Measurements from ENCODE around the gene CLCN1. TPM values are rescaled to one million over a fixed set of nuclear protein-coding genes. Genes with fewer than 3 reads are reported as not detected.

Gene CLCN1
- total RNA-seq, 1 donor from 2014 or later: 0.22 TPM

DNA sequence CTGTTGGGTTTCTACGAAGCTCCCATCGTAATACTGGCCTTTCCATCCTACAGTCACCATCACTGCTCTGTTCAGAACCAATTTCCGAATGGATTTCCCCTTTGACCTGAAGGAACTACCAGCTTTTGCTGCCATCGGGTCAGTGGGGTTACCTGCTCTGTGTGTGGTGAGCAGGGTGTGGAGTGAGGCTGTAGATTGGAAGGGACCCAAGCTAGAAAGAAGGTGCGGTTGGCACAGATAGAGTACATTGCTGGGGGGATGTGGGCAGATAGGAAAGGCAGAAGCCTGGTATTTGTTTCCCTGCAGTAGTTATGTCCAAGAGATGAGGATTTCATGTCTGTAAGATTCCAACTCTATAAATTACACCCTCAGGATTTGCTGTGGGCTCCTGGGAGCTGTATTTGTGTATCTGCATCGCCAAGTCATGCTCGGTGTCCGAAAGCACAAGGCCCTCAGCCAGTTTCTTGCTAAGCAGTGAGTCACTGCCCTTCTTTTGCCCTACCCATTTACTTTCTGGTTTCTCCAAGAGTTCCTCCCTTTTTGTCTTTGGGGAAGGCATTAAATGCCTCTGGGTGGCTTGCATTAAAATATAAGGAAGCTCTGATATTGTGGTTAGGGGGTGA is 15.4 kb downstream of the CLCN1 start:
- no peak for DNase-seq (ENCODE audit: low spot score)

DNA sequence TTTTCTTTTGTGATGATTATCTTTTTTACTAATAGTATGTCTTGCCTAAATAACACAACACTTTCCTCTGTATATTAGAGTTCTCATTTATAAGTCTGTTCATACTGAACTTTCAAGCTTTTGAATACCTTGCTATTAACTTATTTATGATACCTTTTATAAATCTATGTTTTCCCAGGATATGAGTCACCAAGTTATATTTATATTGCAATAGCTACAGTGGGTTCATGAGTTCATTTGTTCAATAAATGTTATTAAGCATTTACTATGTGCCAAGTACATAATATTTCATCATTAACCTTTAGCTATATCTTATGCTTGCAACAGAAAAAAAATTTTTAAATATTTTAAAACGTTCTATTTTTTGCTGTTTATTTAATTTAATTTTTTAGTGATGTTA is 18.3 kb downstream of the CLCN1 start:
- no peak for DNase-seq (ENCODE audit: low spot score)

DNA sequence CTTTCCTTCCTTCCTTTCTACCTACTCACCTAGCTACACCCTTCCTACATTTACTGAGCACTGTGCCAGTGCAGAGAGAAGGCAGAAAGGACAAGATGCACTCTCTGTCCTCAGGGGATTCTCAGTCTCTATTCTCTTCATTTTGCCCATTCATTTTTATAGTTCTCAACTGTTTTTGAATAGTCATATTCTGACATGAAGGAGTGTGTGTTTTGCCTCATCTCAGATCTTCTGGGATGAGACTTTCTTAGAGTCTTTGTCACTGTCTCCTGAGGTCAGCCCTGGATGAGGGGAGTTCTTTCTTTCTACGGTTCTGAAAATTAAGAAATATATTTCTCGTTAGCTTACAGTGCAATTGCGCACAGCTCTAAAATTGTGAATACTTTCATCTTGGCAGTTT is 21.3 kb downstream of the CLCN1 start:
- no peak for DNase-seq (ENCODE audit: low spot score)

DNA sequence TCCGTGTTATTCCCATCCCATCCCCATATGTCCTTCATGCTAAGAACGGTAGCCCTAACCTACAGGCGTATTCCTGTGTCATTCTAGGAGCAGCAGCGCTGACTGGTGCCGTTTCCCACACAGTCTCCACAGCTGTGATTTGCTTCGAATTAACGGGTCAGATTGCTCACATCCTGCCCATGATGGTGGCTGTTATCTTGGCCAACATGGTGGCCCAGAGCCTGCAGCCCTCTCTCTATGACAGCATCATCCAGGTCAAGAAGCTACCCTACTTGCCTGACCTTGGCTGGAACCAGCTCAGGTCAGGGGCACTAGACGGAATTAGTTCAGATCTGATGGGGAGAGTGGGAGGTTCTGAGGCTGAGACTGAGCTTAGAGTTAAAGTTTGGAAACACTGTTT is 25.9 kb downstream of the CLCN1 start:
- no peak for DNase-seq (ENCODE audit: low spot score)

DNA sequence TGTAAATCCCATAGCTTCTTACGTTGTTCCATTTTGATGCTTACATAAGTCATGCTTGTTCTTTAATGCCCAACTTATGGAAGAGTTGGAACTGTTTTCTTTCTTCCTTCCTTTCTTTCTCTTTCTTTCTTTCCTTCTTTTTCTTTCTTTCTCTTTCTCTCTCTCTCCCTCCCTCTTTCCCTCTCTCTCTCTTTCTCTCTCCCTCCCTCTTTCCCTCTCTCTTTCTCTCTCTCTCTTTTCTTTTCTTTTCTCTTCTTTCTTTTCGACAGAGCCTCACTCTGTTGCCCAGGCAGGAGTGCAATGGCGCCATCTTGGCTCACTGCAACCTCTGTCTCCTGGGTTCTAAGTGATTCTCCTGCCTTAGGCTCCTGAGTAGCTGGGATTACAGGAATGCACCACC is 27.7 kb downstream of the CLCN1 start:
- no peak for DNase-seq (ENCODE audit: low spot score)

DNA sequence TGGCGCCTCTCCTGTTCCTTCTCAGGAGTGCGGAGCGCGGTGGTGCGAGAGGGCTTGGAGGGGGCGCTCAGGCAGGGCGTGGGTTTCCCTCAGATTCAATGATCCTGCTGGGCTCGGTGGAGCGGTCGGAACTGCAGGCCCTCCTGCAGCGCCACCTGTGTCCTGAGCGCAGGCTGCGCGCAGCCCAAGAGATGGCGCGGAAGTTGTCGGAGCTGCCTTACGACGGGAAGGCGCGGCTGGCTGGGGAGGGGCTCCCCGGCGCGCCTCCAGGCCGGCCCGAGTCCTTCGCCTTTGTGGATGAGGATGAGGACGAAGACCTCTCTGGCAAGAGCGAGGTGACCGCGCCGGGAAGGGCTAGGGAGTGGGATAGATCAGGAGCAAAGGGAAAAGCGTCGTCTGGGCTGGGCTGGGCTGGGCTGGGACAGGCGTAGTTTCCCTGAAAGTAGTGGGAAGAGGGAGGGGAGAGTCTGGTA is 29.6 kb downstream of the CLCN1 start:
- no peak for DNase-seq (ENCODE audit: low spot score)

DNA sequence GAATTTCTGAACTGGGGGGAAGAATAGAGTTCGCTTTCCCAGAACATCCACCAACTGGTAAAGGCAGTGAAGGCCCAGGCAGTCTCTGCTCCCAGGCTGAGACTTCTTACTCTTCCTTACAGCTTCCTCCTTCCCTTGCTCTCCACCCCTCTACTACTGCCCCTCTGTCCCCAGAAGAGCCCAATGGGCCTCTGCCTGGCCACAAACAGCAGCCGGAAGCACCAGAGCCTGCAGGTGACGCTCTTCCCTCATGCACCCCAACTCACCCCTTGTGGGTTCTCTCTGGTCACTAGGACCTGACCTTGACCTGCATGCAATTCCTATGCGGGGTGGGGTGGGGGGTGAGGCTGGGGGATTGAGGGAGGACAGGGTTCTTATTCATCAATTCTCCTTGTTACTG is 30.1 kb downstream of the CLCN1 start:
- no peak for DNase-seq (ENCODE audit: low spot score)

DNA sequence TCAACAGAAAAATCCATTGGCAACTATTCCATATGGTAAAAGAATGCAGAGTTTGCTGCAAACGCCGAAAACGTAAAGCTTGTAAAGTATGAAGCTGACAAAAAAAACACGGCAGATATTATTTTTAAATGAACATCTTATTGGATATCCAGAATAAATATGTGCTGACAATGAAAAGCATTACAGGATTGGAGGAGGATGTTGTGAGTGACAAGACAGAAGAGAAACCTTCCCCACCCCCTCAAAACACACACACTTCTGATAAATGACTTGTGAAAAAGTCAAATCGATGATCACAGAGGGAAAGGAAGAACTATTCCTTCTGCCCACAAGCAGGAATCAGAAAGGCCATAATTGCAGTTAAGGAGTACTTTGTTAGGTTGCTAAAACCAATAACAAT is 32.0 kb downstream of the CLCN1 start:
- no peak for DNase-seq (ENCODE audit: low spot score)

DNA sequence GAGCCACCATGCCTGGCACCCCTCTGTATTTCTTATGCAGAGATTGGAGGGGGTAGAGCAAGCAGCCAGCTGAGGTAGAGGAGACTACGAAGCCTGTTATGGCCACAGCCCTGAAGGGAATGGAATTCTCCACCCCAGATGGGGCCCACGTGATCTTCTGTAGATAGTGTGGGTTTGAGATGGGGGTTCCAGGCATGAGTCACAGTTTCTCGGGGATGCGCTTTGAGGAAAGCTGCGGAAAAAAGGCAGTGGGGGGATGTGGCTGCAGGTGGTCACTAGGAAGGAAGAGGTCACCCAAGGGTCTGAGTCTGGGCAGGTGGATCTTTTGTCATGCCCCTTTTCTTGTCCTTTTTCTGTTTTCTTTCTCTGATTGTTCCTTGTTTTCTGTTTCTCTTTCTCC is 35.1 kb downstream of the CLCN1 start:
- DNase-seq (ENCODE audit: low spot score): peak; percentile 41

DNA sequence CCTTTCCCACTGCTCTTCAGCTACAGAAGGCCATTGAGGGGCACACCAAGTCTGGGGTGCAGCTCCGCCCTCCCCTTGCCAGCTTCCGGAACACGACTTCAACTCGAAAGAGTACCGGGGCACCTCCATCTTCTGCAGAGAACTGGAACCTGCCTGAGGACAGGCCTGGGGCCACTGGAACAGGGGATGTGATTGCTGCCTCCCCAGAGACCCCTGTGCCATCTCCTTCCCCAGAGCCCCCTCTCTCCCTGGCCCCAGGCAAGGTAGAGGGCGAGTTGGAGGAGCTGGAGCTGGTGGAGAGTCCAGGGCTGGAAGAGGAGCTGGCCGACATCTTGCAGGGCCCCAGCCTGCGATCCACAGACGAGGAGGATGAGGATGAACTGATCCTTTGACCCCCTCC is 35.7 kb downstream of the CLCN1 start:
- DNase-seq (ENCODE audit: low spot score): peak; percentile 64

DNA sequence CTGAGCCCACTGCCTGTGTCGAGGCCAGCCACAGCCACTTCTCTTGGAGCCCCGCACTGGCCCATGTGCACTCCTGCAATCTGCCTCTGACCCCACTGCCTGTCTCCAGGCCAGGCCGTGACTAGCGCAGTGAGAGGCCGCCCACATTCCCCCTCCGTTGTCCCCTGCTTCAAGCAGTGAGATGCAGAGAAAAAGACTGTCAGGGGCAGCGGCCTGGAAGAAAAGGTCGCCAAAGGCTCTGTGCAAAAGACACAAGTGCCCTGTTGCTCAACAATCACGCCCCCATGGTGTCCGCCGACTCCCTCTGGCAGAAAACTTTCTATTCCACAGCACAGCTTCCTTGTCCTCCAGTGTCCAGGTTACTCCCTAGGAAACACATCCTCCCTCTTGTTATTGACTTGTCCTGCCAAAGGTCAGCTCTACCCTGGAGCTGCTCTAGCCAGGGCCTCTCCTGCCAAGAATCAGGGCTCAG is 36.7 kb downstream of the CLCN1 start:
- peak; percentile 82 for DNase-seq (ENCODE audit: low spot score)

DNA sequence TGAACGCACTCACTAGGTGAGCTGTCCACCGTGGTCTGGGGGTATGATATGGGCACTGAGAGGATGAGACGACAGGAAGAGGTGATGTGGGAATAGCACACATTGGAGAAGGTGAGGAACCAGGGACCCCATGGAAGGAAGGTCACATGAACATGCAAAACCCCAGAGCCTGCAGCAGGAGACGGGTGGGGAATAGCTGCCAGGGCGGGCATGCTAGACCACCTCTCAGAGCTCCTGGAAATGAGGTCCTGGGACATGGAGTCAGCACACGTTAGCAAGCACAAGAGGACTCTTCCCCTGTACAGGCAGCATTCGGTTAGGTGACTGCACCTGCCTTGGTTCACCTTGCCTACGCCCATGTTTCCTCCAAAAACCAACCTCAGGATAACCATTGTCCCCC is 38.5 kb downstream of the CLCN1 start:
- peak; percentile 72 for DNase-seq (ENCODE audit: low spot score)

DNA sequence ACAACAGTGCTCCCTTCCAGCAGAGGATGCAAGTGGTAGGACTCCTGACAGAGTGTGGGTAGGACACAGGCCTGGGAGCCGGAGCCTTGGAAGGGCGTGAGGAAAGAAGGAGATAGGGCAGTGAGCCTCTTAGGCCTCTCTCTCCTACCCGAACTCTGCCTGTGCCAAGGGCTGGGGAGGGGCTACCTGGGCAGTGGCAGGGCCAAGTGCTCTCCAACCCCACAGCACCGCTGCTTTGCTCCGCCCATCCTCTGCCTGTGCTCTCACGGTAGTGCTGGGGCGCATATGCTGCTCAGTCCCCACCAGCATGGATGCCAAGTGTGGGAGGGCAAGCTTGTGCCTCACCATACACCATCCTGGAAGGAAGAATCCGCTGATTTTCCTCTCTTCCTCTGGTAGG is 39.1 kb downstream of the CLCN1 start:
- DNase-seq (ENCODE audit: low spot score): peak; percentile 79

DNA sequence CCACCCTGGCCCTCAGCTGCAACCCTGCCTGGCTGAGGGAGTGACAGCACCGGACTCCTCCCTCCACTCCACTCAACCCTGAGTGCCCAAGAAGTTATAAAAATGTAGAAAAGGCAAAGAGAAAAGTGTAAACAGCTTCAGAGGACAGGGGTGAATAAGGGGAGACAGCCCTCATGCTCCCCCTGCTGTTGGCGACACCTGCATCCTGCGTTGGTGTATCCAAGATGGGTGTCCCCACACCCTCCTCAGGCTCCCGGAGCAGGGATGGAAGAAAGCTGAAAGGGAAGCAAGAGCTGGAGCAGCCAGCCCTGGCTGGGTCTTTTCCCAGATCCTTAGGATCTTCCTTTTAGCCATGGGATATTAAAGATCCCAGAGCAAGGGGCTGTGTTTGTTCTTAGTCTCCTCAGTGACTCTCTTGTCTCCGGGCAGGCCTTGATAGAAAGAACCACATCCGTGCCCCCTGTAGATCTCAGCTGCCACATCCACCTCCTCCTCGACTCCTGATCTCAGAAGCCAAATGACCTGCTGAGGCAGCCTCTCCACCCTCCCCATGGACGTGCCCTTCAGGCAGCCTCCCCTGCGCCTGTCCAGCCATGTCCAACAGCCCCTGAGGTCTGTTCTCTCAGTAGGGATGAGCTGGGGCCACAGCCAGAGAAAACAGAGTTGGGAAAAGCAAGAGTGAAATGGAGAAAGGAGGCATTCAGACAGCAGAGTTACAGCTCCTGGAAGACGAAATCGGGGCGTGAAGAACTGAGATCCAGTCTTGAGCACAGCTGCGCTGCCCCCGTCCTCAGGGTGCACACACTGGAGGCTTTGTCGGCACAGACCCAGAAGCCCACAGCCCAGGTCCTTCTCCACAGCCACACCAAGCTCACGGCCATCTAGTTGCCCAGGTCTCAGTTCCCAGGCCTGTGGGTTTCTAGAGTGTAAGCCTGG is 39.8 kb downstream of the CLCN1 start:
- DNase-seq (ENCODE audit: low spot score): peak; percentile 74

DNA sequence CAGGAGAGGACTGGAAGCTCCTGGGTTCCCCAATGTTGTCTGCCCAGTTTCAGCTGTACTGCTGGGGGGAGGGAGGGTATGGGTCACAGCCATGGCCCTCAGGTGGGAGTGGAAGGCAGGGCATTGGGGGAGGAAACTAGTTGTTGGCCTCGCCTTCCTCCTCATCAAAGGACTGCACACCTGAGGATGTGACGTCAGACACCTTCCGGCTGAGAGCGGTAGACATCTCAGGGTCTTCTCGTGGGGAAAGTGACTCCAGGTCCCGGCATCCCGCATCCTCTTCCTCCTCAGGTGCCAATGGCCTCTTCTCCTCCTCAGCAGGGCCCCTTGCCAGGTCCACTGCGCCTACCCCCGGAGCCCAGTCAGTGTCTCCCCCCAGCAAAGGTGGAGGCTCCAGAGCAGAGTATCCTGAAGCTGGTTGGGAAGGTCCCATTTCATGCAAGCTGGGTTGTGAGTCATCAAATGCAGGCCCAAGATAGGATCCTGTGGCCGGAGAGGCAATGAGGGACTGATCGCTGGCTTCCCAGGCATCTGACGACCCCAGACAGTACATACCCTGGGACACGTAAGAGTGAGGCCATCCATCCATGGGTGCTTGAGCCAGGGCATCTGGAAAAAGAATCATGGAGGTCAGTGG is 40.6 kb downstream of the CLCN1 start:
- peak; percentile 65 for DNase-seq (ENCODE audit: low spot score)

DNA sequence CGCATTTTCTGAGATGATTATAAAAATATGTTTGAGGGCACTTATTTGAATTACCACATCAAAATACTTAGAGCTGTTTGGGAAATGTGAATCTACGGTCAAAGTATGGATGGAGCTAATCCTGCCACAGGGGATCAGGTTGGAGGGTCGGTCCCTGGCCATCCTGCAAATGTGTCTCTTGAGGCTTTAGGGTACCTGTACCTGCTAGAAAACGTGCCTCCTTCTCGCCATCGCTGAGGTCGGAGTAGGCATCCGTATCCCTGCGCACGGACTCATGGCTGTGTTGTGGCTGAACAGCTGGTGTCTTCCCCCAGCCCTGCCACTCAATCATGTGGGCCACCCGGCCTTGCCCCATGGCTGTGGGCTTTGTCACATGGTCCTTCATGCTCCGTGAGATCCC is 42.7 kb downstream of the CLCN1 start:
- peak; percentile 74 for DNase-seq (ENCODE audit: low spot score)

DNA sequence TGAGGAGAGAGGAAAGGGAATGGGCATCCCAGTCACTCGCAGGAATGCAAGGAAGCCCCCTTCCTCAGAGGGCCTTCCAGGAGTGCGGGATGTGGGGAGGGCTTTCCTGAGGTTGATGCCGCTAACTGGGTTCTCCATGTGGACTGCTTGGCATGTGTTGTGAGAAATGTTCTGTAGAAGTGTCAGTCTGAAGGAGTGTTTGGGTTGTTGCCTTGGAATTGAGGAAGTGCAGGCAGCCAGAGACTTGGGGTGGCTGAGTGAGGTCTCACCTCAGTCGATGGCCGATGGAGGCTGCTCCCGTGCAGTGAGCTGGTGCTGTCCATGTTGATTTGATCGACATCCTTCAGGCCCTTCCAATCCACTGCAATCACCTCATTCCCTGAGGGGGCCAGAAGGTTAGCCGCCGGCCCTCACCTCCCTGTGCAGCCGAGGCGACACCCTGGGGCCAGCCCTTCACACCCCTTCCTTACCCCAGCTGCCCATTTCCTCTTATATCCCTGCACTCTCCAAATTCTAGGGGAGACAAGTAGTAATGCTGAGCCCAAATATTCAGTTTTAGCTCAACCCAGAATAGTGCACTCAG is 44.0 kb downstream of the CLCN1 start:
- DNase-seq (ENCODE audit: low spot score): peak; percentile 59

DNA sequence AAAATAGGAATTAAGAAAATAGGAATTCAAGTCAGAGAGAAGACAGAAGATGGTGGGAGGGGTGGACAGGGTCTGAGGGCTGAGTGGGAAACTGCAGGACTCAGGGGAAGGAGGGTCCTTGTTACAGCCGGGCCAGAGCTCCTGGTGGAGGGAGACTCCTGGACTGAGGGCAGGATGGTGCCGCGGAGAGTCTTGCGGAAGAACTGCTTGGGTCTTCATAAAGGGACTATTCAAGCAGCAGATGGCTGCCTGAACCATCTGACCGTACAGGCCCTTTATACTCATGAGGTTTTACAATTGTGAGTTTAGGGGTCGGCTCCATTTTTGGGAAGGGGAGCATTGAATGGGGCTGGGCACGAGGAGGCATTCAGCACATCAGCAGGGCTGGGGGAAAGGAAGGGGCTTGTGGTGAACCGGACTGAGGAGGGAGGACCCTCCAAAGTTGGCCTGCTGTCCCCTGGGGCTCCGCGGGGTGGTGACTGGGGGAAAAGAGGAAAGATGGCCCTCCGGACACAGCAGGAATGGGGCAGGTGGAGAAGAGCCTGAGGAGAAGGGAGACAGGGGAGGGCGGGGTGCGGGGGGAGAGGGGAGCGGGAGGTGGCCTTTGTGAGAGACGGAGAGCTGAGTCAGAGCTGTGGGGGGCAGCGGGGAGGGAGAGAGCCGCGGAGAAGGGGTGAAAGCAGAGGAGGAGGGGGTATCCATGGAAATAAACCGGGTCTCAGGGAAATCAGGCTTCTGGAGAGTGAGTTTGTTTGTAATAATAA is 45.1 kb downstream of the CLCN1 start:
- peak; percentile 72 for DNase-seq (ENCODE audit: low spot score)

DNA sequence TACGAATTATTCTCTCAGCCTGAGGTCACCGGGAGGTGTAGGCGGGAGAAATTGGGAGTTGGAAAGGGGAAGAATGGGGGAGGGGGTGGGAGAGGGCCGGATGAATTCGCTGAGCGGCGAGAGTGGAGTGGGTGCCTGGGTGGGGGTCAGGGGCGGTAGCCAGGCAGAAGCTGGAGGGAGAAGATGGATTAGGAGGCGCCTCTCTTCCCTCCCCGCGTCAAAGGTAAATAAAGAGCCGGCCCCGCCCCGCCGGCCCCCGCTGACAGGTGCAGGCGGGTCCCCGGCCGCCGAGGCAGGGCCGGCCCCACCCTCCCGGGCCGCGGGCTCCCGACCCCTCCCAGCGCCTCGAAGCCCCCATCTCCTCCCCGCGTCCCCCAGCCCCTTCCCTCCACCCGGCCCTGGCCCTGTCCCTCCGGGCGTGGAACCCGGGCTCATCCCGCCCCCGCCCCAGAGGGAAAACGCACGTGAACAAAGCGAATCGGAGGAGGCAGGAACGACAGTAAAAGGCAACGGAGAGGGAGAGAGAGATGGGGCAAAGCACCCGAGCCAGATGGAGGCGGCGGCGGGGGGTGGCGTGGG is 45.7 kb downstream of the CLCN1 start:
- peak; percentile 81 for DNase-seq (ENCODE audit: low spot score)

All from mesenteric fat pad (tissue), 1 donor.